Activated B cell treated with CpG ODN at 0.5 μM for 24 hours (primary cell): ENCODE results near the gene DNAJC5. TPM values are rescaled to one million over a fixed set of nuclear protein-coding genes. Genes with fewer than 3 reads are reported as not detected.

Experiments used
- ATAC-seq: fragments of 200-7000 bp; cut with Tn5 transposase; one replicate; pipeline ENCODE4 v1.10.0; 2021; ENCODE audit warnings: low read depth, mild to moderate bottlenecking, moderate library complexity
- CTCF ChIA-PET: fragments of 350-600 bp; sonication (Branson Sonifier 250); formaldehyde crosslinking; loops from one replicate; lab custom pipeline; 2021; ENCODE audit warnings: antibody characterized with exemption; lab: Charles Lee
- POLR2A ChIA-PET: fragments of 350-600 bp; sonication (Branson Sonifier 250); formaldehyde crosslinking; loops from one replicate; lab custom pipeline; 2021; ENCODE audit warnings: antibody characterized with exemption; lab: Charles Lee
- DNase-seq: peaks from one replicate; pipeline ENCODE4 v3.0.0; 2022
- H3K27ac Mint-ChIP-seq: one replicate; pipeline ENCODE4 v1.8.0; 2020; ENCODE audit warnings: mixed read lengths
- H3K27me3 Mint-ChIP-seq: one replicate; pipeline ENCODE4 v1.8.0; 2021; ENCODE audit warnings: mixed read lengths
- H3K36me3 Mint-ChIP-seq: one replicate; pipeline ENCODE4 v1.8.0; 2021; ENCODE audit warnings: low read depth, mixed read lengths
- H3K4me1 Mint-ChIP-seq: one replicate; pipeline ENCODE4 v1.8.0; 2021; ENCODE audit warnings: mixed read lengths
- H3K4me3 Mint-ChIP-seq: one replicate; pipeline ENCODE4 v1.8.0; 2020; ENCODE audit warnings: mild to moderate bottlenecking, mixed read lengths
- H3K9me3 Mint-ChIP-seq: one replicate; pipeline ENCODE4 v1.8.0; 2020; ENCODE audit warnings: mixed read lengths
- CTCF ChIP-seq: fragments of 200-600 bp; IDR thresholded peaks from one replicate; pipeline ENCODE4 v1.8.0; 2022; ENCODE audit warnings: antibody characterized with exemption, mild to moderate bottlenecking
- intact Hi-C: fragments of 100-400 bp; cut with micrococcal nuclease; formaldehyde crosslinking; loops from one replicate; pipeline ENCODE4 v1.15.1; 2024
- total RNA-seq: library from RNA; stranded (reverse); gene quantifications from 2 replicates; pipeline ENCODE4 v1.2.3, GENCODE V29; 2022

DNAJC5 gene
- total RNA-seq, 1 donor from 2014 or later, result 28.6 TPM

- POLR2A ChIA-PET, result interaction anchor here (1.4 kb wide), 1 partner anchor 9 kb away, joined by 4 read pairs; no protein-coding TSS in a partner anchor
- H3K27me3 Mint-ChIP-seq, result peaks cover 12% of the 10 kb centered on the region
- peaks cover 37% of the 10 kb centered on the region for H3K4me1 Mint-ChIP-seq
- DNase-seq (no peak), ATAC-seq (no peak)
- CTCF ChIA-PET, result no interaction called here
- H3K36me3 Mint-ChIP-seq, result no peaks in the 10 kb centered on the region
- H3K27ac Mint-ChIP-seq, result no peak overlapping the region
- TF ChIP-seq CTCF, result no peak
- H3K4me3 Mint-ChIP-seq, result no peak overlapping the region
- intact Hi-C loops, result no loop called here
- no peaks in the 10 kb centered on the region for H3K9me3 Mint-ChIP-seq
These were observed 40.1 kb upstream of the DNAJC5 start for GRCh38 chr20:63854766-63855362.

GRCh38 chr20:63855363-63856097, 39.4 kb upstream of the DNAJC5 start:
- TF ChIP-seq CTCF, result no peak
- no peak overlapping the region for H3K4me3 Mint-ChIP-seq
- ATAC-seq (no peak), DNase-seq (no peak)
- ChIA-PET POLR2A (interaction anchor here (1.4 kb wide), 1 partner anchor 8 kb away, joined by 4 read pairs; no protein-coding TSS in a partner anchor), CTCF (no interaction called here)
- H3K27me3 Mint-ChIP-seq, result peaks cover 11% of the 10 kb centered on the region
- no peak overlapping the region for H3K27ac Mint-ChIP-seq
- H3K9me3 Mint-ChIP-seq, result no peaks in the 10 kb centered on the region
- peaks cover 36% of the 10 kb centered on the region for H3K4me1 Mint-ChIP-seq
- no peaks in the 10 kb centered on the region for H3K36me3 Mint-ChIP-seq
- intact Hi-C loops, result no loop called here

GRCh38 chr20:63856098-63856511, 38.8 kb upstream of the DNAJC5 start:
- Mint-ChIP-seq H3K27ac (no peak overlapping the region), H3K9me3 (no peaks in the 10 kb centered on the region), H3K4me3 (no peak overlapping the region), H3K4me1 (peaks cover 32% of the 10 kb centered on the region), H3K36me3 (peaks cover 4% of the 10 kb centered on the region), H3K27me3 (peaks cover 5% of the 10 kb centered on the region)
- POLR2A ChIA-PET, result interaction anchor here (1.4 kb wide), 1 partner anchor 8 kb away, joined by 4 read pairs; no protein-coding TSS in a partner anchor
- intact Hi-C loops, result no loop called here
- ATAC-seq, result no peak
- no peak for DNase-seq
- no peak for TF ChIP-seq CTCF
- CTCF ChIA-PET, result no interaction called here

- ChIA-PET POLR2A (interaction anchor here (0.6 kb wide), 1 partner anchor 70 kb away, joined by 4 read pairs; no protein-coding TSS in a partner anchor), CTCF (no interaction called here)
- Mint-ChIP-seq H3K27me3 (no peaks in the 10 kb centered on the region), H3K4me3 (peak overlapping the region; percentile 28), H3K9me3 (no peaks in the 10 kb centered on the region), H3K36me3 (peaks cover 4% of the 10 kb centered on the region), H3K4me1 (peaks cover 29% of the 10 kb centered on the region), H3K27ac (no peak overlapping the region)
- ATAC-seq, result no peak
- no peak for DNase-seq
- intact Hi-C loops, result no loop called here
- TF ChIP-seq CTCF, result no peak
These were observed 37.0 kb upstream of the DNAJC5 start for GRCh38 chr20:63857764-63858392.
